Neural cell (in vitro differentiated cells): ENCODE measurements around the gene PWWP2B.

Source experiments
- EZH2 ChIP-seq: fragments of 200-600, 300-800 bp; shearing (Covaris generic), sonication (generic); IDR thresholded peaks from 2 replicates; pipeline ENCODE4 v1.6.1; 2014; ENCODE audit warnings: antibody characterized with exemption, low read length, borderline replicate concordance, mild to moderate bottlenecking; ENCODE audit not compliant: insufficient read depth, poor library complexity, severe bottlenecking
- POLR2AphosphoS5 ChIP-seq: IDR thresholded peaks from 2 replicates; pipeline ENCODE4 v1.6.1; 2012

- TF ChIP-seq POLR2AphosphoS5 (no peak), EZH2 (no peak)
Observed at GRCh38 chr10:132420469-132420980, 23.5 kb downstream of the PWWP2B start.
